NB4 (cell line): ENCODE results near the gene MACO1.

Experiments
- DNase-seq: peaks from one replicate; pipeline ENCODE4 v3.0.0; 2010; ENCODE audit warnings: low read depth
- H3K4me3 ChIP-seq: one replicate; pipeline ENCODE4 v1.5.1; 2011; ENCODE audit warnings: mild to moderate bottlenecking, low read depth, low read length, moderate library complexity
- CTCF ChIP-seq: IDR thresholded peaks from one replicate; pipeline ENCODE4 v1.5.1; 2012; ENCODE audit warnings: low read depth, low read length
- MYC ChIP-seq: IDR thresholded peaks from 2 replicates; pipeline ENCODE4 v1.6.1; 2011; ENCODE audit warnings: low read depth, low read length
- POLR2A ChIP-seq: IDR thresholded peaks from 2 replicates; pipeline ENCODE4 v1.6.1; 2011; ENCODE audit warnings: mild to moderate bottlenecking; ENCODE audit not compliant: insufficient read length; ENCODE audit errors: extremely low read depth
- TF ChIP-seq, protein P1 (sequence below): IDR thresholded peaks from 2 replicates; pipeline ENCODE4 v1.6.1; 2011; ENCODE audit warnings: low read depth, low read length

Gene MACO1

DNA sequence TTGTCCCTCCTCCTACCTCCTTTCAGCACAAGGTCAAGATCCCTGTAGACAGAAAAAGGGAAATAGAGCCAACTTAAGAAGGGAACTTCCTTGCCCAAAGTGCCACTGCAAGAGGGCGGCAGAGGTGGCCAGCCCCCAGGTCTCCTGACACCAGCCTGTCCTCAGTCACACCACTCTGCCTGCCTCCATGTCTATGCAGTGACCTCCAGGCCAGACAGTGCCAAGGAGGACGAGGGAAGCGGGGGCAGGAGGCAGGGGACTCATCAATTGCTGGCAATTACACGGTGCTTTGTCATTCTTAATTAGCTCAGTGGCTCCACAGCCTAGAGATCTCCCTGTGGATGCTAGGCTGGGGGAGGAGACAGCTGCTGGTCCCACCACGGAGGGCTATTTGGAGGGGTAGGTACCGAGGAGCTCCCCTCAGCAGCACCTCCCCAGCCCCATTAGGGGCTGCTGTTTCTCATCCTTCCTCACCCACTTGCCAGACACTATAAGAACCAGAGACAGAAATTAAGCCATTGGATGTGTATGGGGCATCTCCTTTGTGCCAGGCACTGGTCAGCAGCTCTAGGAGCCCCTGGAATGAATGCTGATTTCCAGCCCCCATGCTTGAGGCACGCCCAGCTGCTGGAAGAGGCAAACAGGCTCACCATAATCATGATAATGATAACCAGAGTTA lies 106.6 kb downstream of the MACO1 start:
- DNase-seq, result no peak
- no peak overlapping the region for H3K4me3 ChIP-seq
- no peak for TF ChIP-seq CTCF
- TF ChIP-seq MYC, result no peak
- no peak for TF ChIP-seq POLR2A
- TF ChIP-seq, protein P1, sequence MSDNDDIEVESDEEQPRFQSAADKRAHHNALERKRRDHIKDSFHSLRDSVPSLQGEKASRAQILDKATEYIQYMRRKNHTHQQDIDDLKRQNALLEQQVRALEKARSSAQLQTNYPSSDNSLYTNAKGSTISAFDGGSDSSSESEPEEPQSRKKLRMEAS, result no peak

- DNase-seq, result no peak
- TF ChIP-seq CTCF (no peak), MYC (no peak), POLR2A (no peak)
- TF ChIP-seq, protein P1, result no peak
- H3K4me3 ChIP-seq, result no peak overlapping the region
Measured at GRCh38 chr1:25538191-25538767, 107.6 kb downstream of the MACO1 start.

DNA sequence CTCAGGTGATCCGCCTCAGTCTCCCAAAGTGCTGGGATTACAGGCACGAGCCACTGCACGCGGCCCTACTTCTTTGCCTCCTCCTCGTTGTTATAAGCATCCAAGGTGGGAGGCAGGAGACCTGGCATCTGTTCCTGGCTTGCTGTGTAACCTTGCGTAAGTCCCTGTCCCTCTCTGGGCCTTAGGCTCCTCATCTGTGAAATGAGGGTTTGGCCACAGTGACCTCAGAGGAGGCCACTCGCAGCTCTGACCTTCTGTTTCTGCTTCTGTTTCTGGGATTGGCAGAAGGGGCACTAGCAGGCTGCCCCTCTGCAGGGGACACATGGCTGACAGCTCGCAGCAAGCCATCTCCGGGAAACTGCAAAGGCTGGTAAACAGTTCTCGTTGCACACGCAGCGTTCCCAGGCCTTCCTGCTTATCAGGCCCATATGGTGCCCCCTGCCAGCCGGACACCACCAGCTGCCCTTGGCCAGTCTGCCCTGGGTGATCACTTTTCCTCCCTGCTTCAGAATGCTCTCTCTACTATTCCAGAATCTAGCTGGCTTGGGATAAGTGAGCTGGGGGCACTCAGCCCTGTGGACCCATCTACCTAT lies 110.1 kb downstream of the MACO1 start:
- DNase-seq, result no peak
- H3K4me3 ChIP-seq, result no peak overlapping the region
- TF ChIP-seq MYC, result no peak

DNA sequence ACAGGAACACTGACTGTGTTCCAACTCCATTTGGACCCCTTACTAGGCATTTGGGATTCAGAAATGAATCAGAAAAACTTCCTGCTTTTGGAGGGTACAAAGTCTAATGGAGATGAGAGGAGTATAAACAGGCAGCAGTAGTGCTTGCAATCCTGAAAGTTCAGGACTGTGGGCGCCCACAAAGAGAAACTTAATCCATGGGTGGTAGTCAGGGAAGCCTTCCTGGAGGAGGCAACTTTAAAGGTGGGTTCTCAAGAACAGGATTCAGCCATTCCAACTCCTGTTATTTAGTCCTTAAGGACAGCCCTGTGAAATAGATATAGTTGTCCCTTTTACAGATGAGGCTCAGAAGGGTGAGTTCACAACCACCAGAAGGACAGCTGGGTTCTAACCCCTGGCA lies 110.7 kb downstream of the MACO1 start:
- TF ChIP-seq POLR2A, result no peak
- no peak for TF ChIP-seq CTCF
- DNase-seq, result no peak

DNA sequence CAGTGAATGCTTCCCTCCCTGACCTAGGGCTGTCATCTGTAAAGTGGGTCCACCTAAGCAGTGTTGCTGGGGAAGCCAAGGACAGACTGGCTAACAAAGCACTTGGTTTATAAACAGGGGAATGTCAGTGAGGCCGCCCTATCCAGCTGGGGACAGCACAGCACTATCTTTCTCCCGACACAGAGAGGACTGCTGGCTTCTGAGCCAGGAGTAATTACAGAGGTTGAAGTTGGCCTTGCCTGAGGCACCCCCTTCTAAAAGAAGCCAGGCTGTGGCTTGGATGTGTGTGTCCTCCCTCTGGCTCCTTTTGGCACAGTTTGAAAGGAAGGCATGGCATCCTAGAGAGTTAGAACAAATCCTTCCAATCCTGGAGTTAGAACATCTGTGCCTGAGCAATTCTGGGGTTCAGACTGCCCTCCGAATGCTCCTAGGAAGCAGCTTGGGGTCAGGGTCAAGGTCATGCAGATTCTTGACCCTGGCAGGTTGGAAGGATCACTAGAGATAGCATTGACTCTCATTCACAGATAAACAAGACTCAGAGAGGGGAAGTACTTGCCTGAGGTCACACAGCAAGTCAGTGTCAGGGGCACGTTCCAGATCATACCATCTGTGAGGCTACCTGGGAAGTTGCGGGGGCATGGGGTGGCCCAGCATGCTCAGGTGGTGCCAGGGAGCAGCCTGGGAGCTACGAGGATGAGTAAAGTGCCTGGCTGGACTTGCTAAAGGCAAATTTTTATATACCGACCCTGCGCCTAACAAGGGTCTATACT lies 111.4 kb downstream of the MACO1 start:
- H3K4me3 ChIP-seq, result no peak overlapping the region
- TF ChIP-seq MYC (no peak), POLR2A (no peak)
- TF ChIP-seq, protein P1, result no peak
- no peak for DNase-seq

More for the DNA sequence above, 110.7 kb downstream of the MACO1 start:
- H3K4me3 ChIP-seq, result no peak overlapping the region

GRCh38 chr1:25543005-25543424 lies 112.3 kb downstream of the MACO1 start:
- DNase-seq, result no peak
- TF ChIP-seq, protein P1, result no peak
- TF ChIP-seq CTCF (no peak), MYC (no peak), POLR2A (no peak)
- no peak overlapping the region for H3K4me3 ChIP-seq
